ENCODE data around the gene RTP1.

DNA sequence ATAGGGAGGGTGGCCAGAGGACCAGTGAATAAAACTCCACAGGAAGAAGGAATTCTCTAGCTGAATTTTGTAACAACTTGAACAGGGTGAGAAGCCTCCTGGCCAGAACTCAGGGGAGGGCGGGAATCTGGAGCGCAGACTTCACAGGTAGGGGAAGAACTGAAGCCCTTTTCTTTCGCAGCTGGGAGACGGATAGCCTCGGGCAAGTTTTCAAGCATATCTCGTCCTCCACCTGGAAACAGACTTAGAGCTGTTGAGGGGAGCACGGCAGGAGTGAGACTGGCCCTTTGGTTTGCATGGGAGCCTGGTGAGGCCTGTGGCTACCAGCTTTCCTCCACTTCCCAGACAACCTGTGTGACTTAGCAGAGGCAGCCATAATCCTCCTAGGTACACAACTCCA, 47.1 kb upstream of the RTP1 start:
- TF ChIP-seq, protein P1, sequence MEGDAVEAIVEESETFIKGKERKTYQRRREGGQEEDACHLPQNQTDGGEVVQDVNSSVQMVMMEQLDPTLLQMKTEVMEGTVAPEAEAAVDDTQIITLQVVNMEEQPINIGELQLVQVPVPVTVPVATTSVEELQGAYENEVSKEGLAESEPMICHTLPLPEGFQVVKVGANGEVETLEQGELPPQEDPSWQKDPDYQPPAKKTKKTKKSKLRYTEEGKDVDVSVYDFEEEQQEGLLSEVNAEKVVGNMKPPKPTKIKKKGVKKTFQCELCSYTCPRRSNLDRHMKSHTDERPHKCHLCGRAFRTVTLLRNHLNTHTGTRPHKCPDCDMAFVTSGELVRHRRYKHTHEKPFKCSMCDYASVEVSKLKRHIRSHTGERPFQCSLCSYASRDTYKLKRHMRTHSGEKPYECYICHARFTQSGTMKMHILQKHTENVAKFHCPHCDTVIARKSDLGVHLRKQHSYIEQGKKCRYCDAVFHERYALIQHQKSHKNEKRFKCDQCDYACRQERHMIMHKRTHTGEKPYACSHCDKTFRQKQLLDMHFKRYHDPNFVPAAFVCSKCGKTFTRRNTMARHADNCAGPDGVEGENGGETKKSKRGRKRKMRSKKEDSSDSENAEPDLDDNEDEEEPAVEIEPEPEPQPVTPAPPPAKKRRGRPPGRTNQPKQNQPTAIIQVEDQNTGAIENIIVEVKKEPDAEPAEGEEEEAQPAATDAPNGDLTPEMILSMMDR (conservative IDR thresholded peaks at IDR 0.05; ENCODE audit: low read depth, low read length), result no peak
- TF ChIP-seq EZH2 (IDR thresholded peaks at IDR 0.05; ENCODE audit: borderline replicate concordance, low read depth, low read length, poor library complexity, severe bottlenecking), result no peak

Measured in A673 (cell line).